HUES64 (cell line): ENCODE measurements around the gene VEPH1.

Experiments
- H3K27ac ChIP-seq: 2 replicates; pipeline ENCODE4 v1.7.0; 2013; ENCODE audit warnings: low read depth, low read length, inconsistent platforms
- H3K27me3 ChIP-seq: 2 replicates; pipeline ENCODE4 v1.6.1; 2013; ENCODE audit warnings: mild to moderate bottlenecking, low read length; ENCODE audit not compliant: insufficient read depth
- H3K36me3 ChIP-seq: 2 replicates; pipeline ENCODE4 v1.6.1; 2013; ENCODE audit warnings: mild to moderate bottlenecking, low read length; ENCODE audit not compliant: insufficient read depth
- H3K4me1 ChIP-seq: 2 replicates; pipeline ENCODE4 v1.6.1; 2013; ENCODE audit warnings: mild to moderate bottlenecking, low read length, moderate library complexity; ENCODE audit not compliant: insufficient read depth
- H3K4me3 ChIP-seq: 2 replicates; pipeline ENCODE4 v1.5.1; 2013; ENCODE audit warnings: mild to moderate bottlenecking, low read length, moderate library complexity
- H3K9ac ChIP-seq: 2 replicates; pipeline ENCODE4 v1.6.1; 2013; ENCODE audit warnings: mild to moderate bottlenecking, low read depth, low read length
- H3K9me3 ChIP-seq: 2 replicates; pipeline ENCODE4 v1.6.1; 2013; ENCODE audit warnings: low read depth, low read length; ENCODE audit not compliant: insufficient read depth
- WGBS: fragments of 150-250, 120-280 bp; methylation state at CpG from one replicate; pipeline ENCODE4 v1.1.7; 2013; ENCODE audit warnings: missing lambda C conversion rate; 5-methylcytosine and 5-hydroxymethylcytosine counted together

VEPH1 gene

DNA sequence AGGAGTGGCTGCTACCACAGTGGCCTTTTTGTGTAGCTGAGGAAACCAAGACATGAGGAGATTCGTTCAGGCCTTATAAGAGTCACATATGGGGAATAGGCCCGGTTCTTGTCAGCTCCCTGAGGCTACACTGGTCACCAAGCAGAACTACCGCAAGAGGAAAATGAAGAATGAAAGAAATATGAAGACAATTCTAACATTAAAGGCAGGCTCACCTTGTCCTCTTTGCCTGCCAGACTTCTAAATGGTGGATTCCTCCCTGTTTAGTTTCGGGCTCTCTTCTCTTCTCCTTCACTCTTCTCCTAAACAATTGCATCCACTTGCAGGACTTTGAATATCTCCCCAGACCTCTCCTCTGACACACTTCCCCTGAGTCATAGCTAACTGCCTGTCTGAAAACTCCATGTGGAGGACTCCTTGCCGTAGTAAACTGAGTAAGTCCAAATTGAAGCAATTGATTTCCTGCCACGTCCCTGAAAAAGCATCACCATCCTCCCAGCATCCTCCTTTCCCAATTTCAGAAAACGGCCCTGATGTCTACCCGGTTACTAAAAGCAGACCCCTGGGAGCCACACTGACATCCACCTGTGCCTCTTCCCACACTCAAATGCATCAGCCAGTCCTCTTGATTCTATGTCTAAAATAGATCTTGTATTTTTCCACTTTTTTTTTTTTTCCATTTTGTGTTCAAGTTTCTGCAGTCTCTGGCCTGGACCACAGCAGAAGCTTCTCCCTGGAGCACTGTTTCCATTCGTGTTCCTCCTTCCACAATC, 30.3 kb upstream of the VEPH1 start:
- Histone ChIP-seq H3K4me1 (peaks cover 16% of the 10 kb centered on the region), H3K27ac (no peak overlapping the region), H3K4me3 (no peak overlapping the region), H3K9ac (peak overlapping the region; percentile 20; the same call in 1 of the 2 replicates), H3K36me3 (no peaks in the 10 kb centered on the region), H3K27me3 (no peaks in the 10 kb centered on the region), H3K9me3 (no peaks in the 10 kb centered on the region)
- WGBS, result 86% methylated on average over 9 of the region's 9 CpGs

DNA sequence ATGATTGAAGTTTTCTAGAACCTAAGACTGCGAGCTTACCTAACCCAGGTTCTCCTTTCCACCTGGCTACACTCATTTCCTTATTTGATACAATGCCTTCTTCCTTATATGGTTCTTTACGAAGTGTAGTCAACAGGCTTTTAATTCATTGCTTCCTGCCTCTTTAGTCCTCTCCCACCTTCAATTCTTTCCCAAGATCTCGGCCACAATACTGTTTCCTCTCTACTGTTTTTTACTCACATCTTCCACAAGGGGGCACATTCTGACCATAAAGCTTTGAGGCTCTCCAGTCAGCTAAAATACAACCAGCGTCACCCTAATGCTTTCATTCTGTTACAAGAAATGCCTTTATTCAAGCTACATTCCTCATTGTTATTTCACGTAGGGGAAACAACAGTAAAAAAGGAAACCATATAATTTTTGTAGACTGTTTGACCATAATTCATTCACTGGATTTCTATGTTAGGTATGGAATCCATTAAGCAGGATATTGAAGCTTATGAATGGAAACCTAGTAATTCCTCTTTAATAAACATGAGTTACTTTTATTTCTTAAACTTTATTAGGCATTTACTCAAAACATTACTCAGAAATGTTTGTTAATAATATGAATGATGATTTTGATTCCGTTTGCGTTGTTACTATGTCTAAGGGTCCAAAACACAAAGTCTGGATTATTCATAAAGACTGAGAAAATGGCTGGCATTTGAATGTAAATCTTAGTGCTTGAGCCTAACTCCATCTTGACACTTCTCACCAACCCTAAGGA, 29.5 kb upstream of the VEPH1 start:
- peaks cover 16% of the 10 kb centered on the region for H3K4me1 ChIP-seq
- 50% methylated on average over 6 of the region's 7 CpGs for WGBS
- H3K27ac ChIP-seq, result peak overlapping the region; percentile 20; the same call in 1 of the 2 replicates
- no peaks in the 10 kb centered on the region for H3K9me3 ChIP-seq
- peak overlapping the region; percentile 20; the same call in 1 of the 2 replicates for H3K9ac ChIP-seq
- no peaks in the 10 kb centered on the region for H3K27me3 ChIP-seq
- no peak overlapping the region for H3K4me3 ChIP-seq
- no peaks in the 10 kb centered on the region for H3K36me3 ChIP-seq

DNA sequence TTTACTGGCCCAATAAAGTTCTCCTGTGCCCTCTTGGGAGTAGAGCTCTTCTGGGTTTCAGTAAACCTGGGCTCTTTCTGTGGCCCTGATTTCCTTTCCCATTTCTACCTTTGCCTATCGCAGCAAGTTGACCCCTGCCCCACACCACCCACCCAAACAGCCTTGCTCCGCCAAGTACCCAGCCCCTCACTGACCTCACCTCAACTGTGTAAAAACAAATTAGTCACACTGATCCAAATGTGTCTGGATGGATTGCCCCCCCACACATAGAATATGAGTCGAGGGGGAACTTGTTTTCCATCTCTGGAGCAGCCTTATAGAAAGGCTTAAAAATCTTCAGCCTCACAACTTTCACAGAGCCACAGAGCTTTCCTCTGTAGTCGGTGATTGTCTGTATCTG, 28.6 kb upstream of the VEPH1 start:
- Histone ChIP-seq H3K36me3 (no peaks in the 10 kb centered on the region), H3K4me3 (no peak overlapping the region), H3K4me1 (peaks cover 16% of the 10 kb centered on the region), H3K27me3 (no peaks in the 10 kb centered on the region), H3K27ac (no peak overlapping the region), H3K9ac (no peak overlapping the region; the same call in 1 of the 2 replicates), H3K9me3 (no peaks in the 10 kb centered on the region)
- WGBS, result 92% methylated on average over 4 of the region's 4 CpGs

DNA sequence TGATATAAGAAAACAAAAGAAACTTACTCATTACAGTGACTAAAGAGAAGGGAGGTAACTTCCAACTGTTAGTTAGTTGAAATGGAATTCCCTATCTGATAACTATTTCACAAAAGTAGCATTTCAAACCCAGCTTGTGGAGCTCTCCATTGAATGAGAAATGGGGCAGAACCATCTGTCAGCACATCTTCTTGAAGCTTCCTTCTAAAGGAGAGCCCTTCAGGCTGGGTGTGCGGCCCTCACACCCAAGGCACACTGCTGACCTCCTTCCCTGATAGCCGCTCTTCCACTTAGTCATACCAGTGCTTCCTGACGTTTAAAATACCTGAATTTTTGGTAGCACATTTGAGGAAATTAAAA, 28.1 kb upstream of the VEPH1 start:
- H3K27ac ChIP-seq, result no peak overlapping the region
- H3K27me3 ChIP-seq, result no peaks in the 10 kb centered on the region
- H3K4me3 ChIP-seq, result no peak overlapping the region
- 91% methylated on average over 3 of the region's 3 CpGs for WGBS
- peaks cover 16% of the 10 kb centered on the region for H3K4me1 ChIP-seq
- no peak overlapping the region for H3K9ac ChIP-seq
- no peaks in the 10 kb centered on the region for H3K9me3 ChIP-seq
- no peaks in the 10 kb centered on the region for H3K36me3 ChIP-seq

DNA sequence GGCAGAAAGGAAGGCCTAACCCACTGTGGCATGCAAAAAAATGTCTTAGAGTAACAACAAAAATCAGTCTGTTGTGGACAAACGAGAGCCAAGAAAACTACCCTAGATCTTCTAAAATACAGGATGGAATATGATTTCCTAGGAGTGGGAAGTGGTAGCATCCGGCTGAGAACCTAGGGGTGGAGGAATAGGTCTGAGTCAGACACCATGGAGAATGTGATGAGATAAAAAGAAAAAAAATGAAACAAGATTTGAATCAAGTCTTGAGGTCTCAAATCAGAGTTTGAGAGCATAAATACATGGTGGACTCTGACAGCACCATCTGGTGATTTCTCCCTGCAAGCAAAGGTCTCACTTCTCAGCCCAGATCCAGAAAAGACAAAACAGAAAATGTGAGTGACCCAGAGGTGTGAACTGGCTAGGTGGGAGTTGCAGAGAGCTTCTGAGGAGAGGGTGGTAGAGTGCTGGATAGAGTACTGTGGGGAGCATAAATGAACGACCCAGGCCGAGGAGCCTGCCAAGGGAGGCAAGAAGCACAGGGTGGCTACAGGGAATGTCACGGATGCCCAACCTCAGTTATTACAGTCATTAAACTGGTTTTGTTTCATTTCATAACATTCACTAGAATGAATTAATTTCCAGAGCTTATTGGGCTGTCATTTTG, 27.6 kb upstream of the VEPH1 start:
- H3K4me3 ChIP-seq, result no peak overlapping the region
- H3K9ac ChIP-seq, result no peak overlapping the region
- H3K27me3 ChIP-seq, result no peaks in the 10 kb centered on the region
- WGBS, result 89% methylated on average over 5 of the region's 5 CpGs
- peaks cover 16% of the 10 kb centered on the region for H3K4me1 ChIP-seq
- no peak overlapping the region for H3K27ac ChIP-seq
- H3K36me3 ChIP-seq, result no peaks in the 10 kb centered on the region
- H3K9me3 ChIP-seq, result no peaks in the 10 kb centered on the region

DNA sequence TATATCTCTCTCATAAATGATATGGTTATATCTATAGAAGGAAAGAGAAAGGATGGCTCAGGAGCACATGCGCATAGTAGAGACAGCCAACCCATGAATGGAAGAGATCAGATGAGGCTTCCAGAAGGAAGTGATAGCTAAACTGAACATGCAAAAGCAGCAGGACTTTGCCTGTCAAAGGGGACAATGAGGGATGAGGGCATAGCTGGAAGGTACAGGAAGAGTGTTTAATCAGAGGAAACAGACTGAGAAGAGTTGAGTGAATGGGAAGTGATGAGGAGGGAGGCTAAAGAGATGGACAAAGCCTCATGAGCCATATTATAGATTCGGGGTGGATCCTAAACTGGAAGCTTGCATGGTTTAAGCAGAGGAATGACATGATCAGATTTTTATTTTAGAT, 26.5 kb upstream of the VEPH1 start:
- H3K4me3 ChIP-seq, result no peak overlapping the region
- H3K27ac ChIP-seq, result no peak overlapping the region
- peaks cover 16% of the 10 kb centered on the region for H3K4me1 ChIP-seq
- H3K9me3 ChIP-seq, result no peaks in the 10 kb centered on the region
- 93% methylated on average over 2 of the region's 2 CpGs for WGBS
- no peak overlapping the region for H3K9ac ChIP-seq
- H3K27me3 ChIP-seq, result no peaks in the 10 kb centered on the region
- H3K36me3 ChIP-seq, result no peaks in the 10 kb centered on the region

DNA sequence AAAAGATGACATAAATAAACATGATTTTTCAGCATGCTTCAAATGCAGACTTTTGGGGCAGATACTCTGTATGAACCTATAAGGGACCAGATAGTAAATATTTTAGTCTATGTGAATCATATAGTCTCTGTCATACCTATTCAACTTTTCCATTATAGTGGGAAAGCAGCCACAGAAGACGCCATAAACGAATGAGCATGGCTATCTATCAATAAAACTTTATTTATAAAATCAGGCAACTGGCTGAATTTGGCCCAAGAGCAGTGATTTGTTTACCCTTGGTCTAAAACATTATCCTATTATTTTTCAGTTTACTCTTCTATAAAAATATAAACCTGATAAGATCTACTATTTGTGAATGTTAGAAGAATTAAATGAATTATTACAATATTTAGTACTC, 25.9 kb upstream of the VEPH1 start:
- 100% methylated on average over 2 of the region's 2 CpGs for WGBS
- no peak overlapping the region for H3K27ac ChIP-seq
- no peaks in the 10 kb centered on the region for H3K36me3 ChIP-seq
- no peaks in the 10 kb centered on the region for H3K9me3 ChIP-seq
- H3K4me1 ChIP-seq, result peaks cover 16% of the 10 kb centered on the region
- H3K27me3 ChIP-seq, result no peaks in the 10 kb centered on the region
- no peak overlapping the region for H3K9ac ChIP-seq
- H3K4me3 ChIP-seq, result no peak overlapping the region

DNA sequence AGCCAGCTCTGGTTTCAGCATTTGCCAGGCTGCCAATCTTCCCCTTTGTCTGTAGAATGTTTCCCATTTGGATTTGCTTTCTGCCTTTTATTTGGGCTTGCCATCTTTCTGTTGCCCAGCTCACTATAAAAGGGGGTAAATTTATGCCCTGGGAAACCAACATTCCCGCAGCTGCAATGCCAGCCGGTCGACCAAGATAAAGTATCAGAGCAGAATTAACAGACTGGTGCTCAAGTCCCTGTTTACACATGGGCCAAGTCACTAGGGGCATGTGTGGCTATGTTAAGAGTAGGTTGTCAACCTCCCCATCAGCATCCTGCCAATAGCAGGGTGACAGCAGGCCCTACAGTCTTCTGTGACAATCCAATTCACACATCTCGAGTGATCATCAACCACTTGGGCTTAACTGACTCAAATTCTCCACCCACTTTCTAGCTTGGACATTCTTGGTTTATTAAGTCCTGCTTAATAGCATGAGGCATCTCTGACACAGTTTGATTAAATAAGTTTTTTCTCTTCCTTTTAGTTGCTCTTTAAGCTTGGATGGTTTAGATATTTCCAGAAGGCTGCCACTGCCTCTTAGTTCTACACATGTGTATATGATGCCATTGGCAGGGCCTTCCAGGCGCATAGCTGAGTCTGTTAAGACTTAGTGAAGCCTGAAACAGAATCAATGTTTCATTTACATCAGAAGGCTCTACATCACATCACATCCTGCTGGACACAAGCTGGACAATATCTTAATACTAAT, 24.1 kb upstream of the VEPH1 start:
- H3K27ac ChIP-seq, result no peak overlapping the region
- no peak overlapping the region for H3K9ac ChIP-seq
- 85% methylated on average over 5 of the region's 5 CpGs for whole genome bisulfite sequencing

DNA sequence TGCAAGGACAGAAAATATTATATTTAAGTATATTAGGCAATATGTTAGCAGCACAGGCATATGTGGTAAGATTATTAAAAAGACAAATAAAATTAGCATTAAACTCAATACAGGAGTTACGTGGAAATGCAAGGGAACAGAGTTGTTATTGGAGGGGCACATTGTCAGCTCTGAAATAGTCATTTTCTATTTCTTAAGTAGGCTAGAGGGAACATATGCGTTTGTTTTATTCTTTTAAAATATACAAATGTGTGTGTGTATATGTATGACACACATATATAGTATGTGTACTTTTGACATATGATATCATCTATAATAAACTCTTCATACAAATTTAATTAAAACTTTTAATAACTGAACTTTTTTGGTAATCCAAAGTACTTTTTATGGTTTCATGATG, 22.8 kb upstream of the VEPH1 start:
- Histone ChIP-seq H3K27ac (no peak overlapping the region), H3K36me3 (no peaks in the 10 kb centered on the region), H3K27me3 (no peaks in the 10 kb centered on the region), H3K4me1 (no peaks in the 10 kb centered on the region), H3K4me3 (no peak overlapping the region), H3K9me3 (no peaks in the 10 kb centered on the region), H3K9ac (no peak overlapping the region)
- 86% methylated on average over 1 of the region's 2 CpGs for WGBS

More for the DNA sequence above, 24.1 kb upstream of the VEPH1 start:
- H3K27me3 ChIP-seq, result no peaks in the 10 kb centered on the region
- no peak overlapping the region for H3K4me3 ChIP-seq
- H3K9me3 ChIP-seq, result no peaks in the 10 kb centered on the region
- peaks cover 6% of the 10 kb centered on the region for H3K4me1 ChIP-seq
- no peaks in the 10 kb centered on the region for H3K36me3 ChIP-seq

DNA sequence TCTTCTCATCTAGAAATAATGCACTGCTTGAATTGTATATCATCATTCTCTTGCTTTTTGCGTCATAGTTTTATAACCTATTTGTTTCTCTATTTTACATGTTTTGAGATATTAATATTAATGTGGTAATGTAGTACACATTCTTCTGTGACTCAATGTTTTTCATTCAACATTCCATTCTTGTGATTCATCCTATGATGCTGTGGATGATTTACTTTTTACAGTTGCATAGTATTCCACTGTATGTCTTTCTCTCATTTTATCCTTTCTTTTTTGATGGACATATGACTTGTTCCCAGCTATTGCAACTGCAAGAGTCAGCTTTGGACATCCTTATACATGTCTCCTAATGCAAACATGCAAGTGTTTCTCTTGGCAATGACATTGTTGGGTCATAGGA, 20.6 kb upstream of the VEPH1 start:
- H3K27ac ChIP-seq, result no peak overlapping the region
- no peaks in the 10 kb centered on the region for H3K36me3 ChIP-seq
- WGBS, result no CpG with 5 or more reads among the region's 1 CpG
- peaks cover under 1% of the 10 kb centered on the region for H3K9me3 ChIP-seq
- H3K4me1 ChIP-seq, result no peaks in the 10 kb centered on the region
- no peaks in the 10 kb centered on the region for H3K27me3 ChIP-seq
- H3K4me3 ChIP-seq, result no peak overlapping the region
- no peak overlapping the region for H3K9ac ChIP-seq

DNA sequence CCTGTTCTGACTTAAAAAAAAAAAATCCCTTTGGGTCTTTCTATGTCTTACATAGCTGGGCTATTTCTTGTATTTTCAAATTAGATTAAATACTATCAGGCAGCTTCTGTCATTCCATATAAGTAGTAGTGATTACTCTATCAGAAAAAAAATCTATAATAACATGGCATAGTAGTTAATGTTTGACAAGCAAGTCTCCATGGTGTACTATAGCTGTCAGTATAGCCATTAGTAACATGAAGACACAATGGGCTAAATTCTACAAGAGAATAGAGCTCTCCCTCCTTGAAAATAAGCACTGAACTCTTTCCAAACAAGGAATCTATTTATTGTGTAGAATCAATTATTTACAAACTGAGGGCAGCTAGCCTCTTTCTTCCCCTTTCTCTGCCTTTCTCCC, 19.4 kb upstream of the VEPH1 start:
- no peak overlapping the region for H3K27ac ChIP-seq
- no peaks in the 10 kb centered on the region for H3K4me1 ChIP-seq
- no peaks in the 10 kb centered on the region for H3K36me3 ChIP-seq
- H3K9ac ChIP-seq, result no peak overlapping the region
- H3K4me3 ChIP-seq, result no peak overlapping the region
- H3K27me3 ChIP-seq, result no peaks in the 10 kb centered on the region
- H3K9me3 ChIP-seq, result peaks cover 9% of the 10 kb centered on the region
